Fibroblast of lung (primary cell): ENCODE measurements around the gene OCIAD1. TPM values are rescaled to one million over a fixed set of nuclear protein-coding genes. Genes with fewer than 3 reads are reported as not detected.

ENCODE experiments used
- DNase-seq, 2 donors: peaks; one replicate each; pipeline versions ENCODE4 v3.0.0 to v3.0.0-alpha.2; 2010; ENCODE audit warnings: low read depth in 2 of 2
- H2AFZ ChIP-seq: 2 replicates; pipeline ENCODE4 v1.5.1; 2012; ENCODE audit warnings: low read length, control low read depth, inconsistent platforms
- H3K27ac ChIP-seq: 2 replicates; pipeline ENCODE4 v1.5.1; 2011; ENCODE audit warnings: low read length, control low read depth; ENCODE audit not compliant: insufficient read depth
- H3K27me3 ChIP-seq: 2 replicates; pipeline ENCODE4 v1.5.1; 2011; ENCODE audit warnings: mild to moderate bottlenecking, low read length; ENCODE audit not compliant: control insufficient read depth, insufficient read depth
- H3K36me3 ChIP-seq: 2 replicates; pipeline ENCODE4 v1.5.1; 2011; ENCODE audit warnings: low read length; ENCODE audit not compliant: control insufficient read depth, insufficient read depth
- H3K4me1 ChIP-seq: 2 replicates; pipeline ENCODE4 v1.5.1; 2011; ENCODE audit warnings: low read length; ENCODE audit not compliant: control insufficient read depth, insufficient read depth; ENCODE audit errors: extremely low read depth
- H3K4me2 ChIP-seq: 2 replicates; pipeline ENCODE4 v1.5.1; 2011; ENCODE audit warnings: low read length, control low read depth; ENCODE audit not compliant: insufficient read depth; ENCODE audit errors: extremely low read depth
- H3K4me3 ChIP-seq, 4 experiments: fragments of 200-600 bp in 1 of 4; sonication (generic) in 1 of 4; replicated peaks in 1 of 4; 2 replicates each; pipeline ENCODE4 v1.5.1; 2011 to 2016; ENCODE audit warnings: low read length in 4 of 4, low read depth in 3 of 4, mild to moderate bottlenecking in 3 of 4, control low read depth in 2 of 4, inconsistent platforms in 1 of 4, mixed read lengths in 1 of 4; ENCODE audit not compliant: insufficient read depth in 1 of 4; ENCODE audit errors: control extremely low read depth in 1 of 4
- H3K79me2 ChIP-seq: 2 replicates; pipeline ENCODE4 v1.5.1; 2012; ENCODE audit warnings: mild to moderate bottlenecking, low read length, inconsistent platforms; ENCODE audit not compliant: control insufficient read depth, insufficient read depth
- H3K9ac ChIP-seq: 2 replicates; pipeline ENCODE4 v1.5.1; 2011; ENCODE audit warnings: mild to moderate bottlenecking, low read length, control low read depth; ENCODE audit not compliant: insufficient read depth
- H3K9me3 ChIP-seq: 2 replicates; pipeline ENCODE4 v1.5.1; 2012; ENCODE audit warnings: low read depth, low read length; ENCODE audit not compliant: control insufficient read depth, insufficient read depth
- H4K20me1 ChIP-seq: 2 replicates; pipeline ENCODE4 v1.5.1; 2011; ENCODE audit warnings: low read length; ENCODE audit not compliant: control insufficient read depth, insufficient read depth; ENCODE audit errors: extremely low read depth
- CTCF ChIP-seq, 2 donors: IDR thresholded peaks in 1 of 2; conservative IDR thresholded peaks in 1 of 2; 1 replicate in 1 of 2; 2 replicates in 1 of 2; pipeline ENCODE4 v1.5.1; 2011 to 2012; ENCODE audit warnings: low read length in 2 of 2, control low read depth in 1 of 2, inconsistent platforms in 1 of 2, low read depth in 1 of 2, mild to moderate bottlenecking in 1 of 2
- EZH2 ChIP-seq: IDR thresholded peaks from 2 replicates; pipeline ENCODE4 v1.5.1; 2012; ENCODE audit warnings: low read length, control low read depth, mild to moderate bottlenecking; ENCODE audit errors: missing control alignments
- polyA minus RNA-seq: library from RNA; depleted of rRNA, polyadenylated mRNA; stranded (reverse); fragments of >200 nt; gene quantifications from 2 replicates; pipeline ENCODE4 v1.2.3, GENCODE V29; 2011; ENCODE audit warnings: low replicate concordance
- polyA plus RNA-seq, 2 donors: library from polyadenylated mRNA; depleted of rRNA in 1 of 2; stranded (reverse) in 1 of 2; unstranded in 1 of 2; fragments of >200 nt; gene quantifications; 2 replicates each; pipeline ENCODE4 v1.2.1, GENCODE V29; 2011 to 2012; ENCODE audit warnings: missing spikeins in 1 of 2
- total RNA-seq: library from RNA; depleted of rRNA; stranded (reverse); fragments of >200 nt; gene quantifications from 2 replicates; pipeline ENCODE4 v1.2.1, GENCODE V29; 2014

OCIAD1 gene
- total RNA-seq: 75.8 and 92.8 TPM in 2 replicates
- polyA plus RNA-seq: 157 and 163 TPM in 2 replicates
- polyA plus RNA-seq (2012): 120 and 122 TPM in 2 replicates
- 21.3 and 28.9 TPM in 2 replicates for polyA minus RNA-seq

GRCh38 chr4:48830706-48831531 is at the start of gene OCIAD1:
Gene OCIAD1 (plus strand): TSS chr4:48831088. CDS start chr4:48832625, 1,537 bp downstream.
- peak; percentile 99 for DNase-seq
- peaks cover 32% of the 10 kb centered on the region for H3K79me2 ChIP-seq
- TF ChIP-seq CTCF (conservative IDR thresholded peaks at IDR 0.05 in 1 of 2, IDR thresholded peaks at IDR 0.05 in 1 of 2; ENCODE audit: low read depth in 1 of 2, low read length in 2 of 2): no peak
- TF ChIP-seq EZH2: no peak
- peak within 1 kb of the TSS; percentile 88 for H3K4me2 ChIP-seq
- H3K27ac ChIP-seq: peak within 1 kb of the TSS; percentile 99
- peak within 1 kb of the TSS; percentile 94 for H3K9ac ChIP-seq
- H3K27me3 ChIP-seq: no peaks in the 10 kb centered on the region
- peaks cover 5% of the 10 kb centered on the region for H3K36me3 ChIP-seq
- no peaks in the 10 kb centered on the region for H3K4me1 ChIP-seq
- H2AFZ ChIP-seq: peak within 1 kb of the TSS; percentile 94
- H3K4me3 ChIP-seq: peak within 1 kb of the TSS; percentile 68 to 100 (median 75)
- no peaks in the 10 kb centered on the region for H4K20me1 ChIP-seq
- no peaks in the 10 kb centered on the region for H3K9me3 ChIP-seq

- no peak for DNase-seq
- Histone ChIP-seq H3K9ac (no peak overlapping the region), H3K36me3 (no peaks in the 10 kb centered on the region), H3K27ac (no peak overlapping the region), H2AFZ (no peak overlapping the region), H3K27me3 (no peaks in the 10 kb centered on the region), H3K4me3 (no peak overlapping the region), H3K79me2 (peaks cover 20% of the 10 kb centered on the region), H4K20me1 (no peaks in the 10 kb centered on the region), H3K9me3 (no peaks in the 10 kb centered on the region), H3K4me1 (peaks cover 3% of the 10 kb centered on the region), H3K4me2 (no peak overlapping the region)
- TF ChIP-seq CTCF (conservative IDR thresholded peaks at IDR 0.05 in 1 of 2, IDR thresholded peaks at IDR 0.05 in 1 of 2; ENCODE audit: low read depth in 1 of 2, low read length in 2 of 2) (no peak), EZH2 (no peak)
Measured at GRCh38 chr4:48781968-48782367, 48.9 kb upstream of the OCIAD1 start.

- Histone ChIP-seq H2AFZ (no peak overlapping the region), H3K27me3 (no peaks in the 10 kb centered on the region), H3K36me3 (no peaks in the 10 kb centered on the region), H3K27ac (no peak overlapping the region), H4K20me1 (no peaks in the 10 kb centered on the region), H3K4me3 (no peak overlapping the region), H3K79me2 (no peaks in the 10 kb centered on the region), H3K4me2 (no peak overlapping the region), H3K9me3 (no peaks in the 10 kb centered on the region), H3K9ac (no peak overlapping the region), H3K4me1 (no peaks in the 10 kb centered on the region)
- DNase-seq: no peak
- TF ChIP-seq CTCF (conservative IDR thresholded peaks at IDR 0.05 in 1 of 2, IDR thresholded peaks at IDR 0.05 in 1 of 2; ENCODE audit: low read depth in 1 of 2, low read length in 2 of 2): no peak
Measured at GRCh38 chr4:48785302-48785701, 45.6 kb upstream of the OCIAD1 start.
